SJSA1 (cell line): ENCODE data around the gene MPV17L2. TPM values are rescaled to one million over a fixed set of nuclear protein-coding genes. Genes with fewer than 3 reads are reported as not detected.

Source experiments
- DNase-seq, 2 experiments: peaks; one replicate each; pipeline ENCODE4 v3.0.0-alpha.2; 2015 to 2020; ENCODE audit warnings: low spot score in 2 of 2, low read depth in 1 of 2
- H3K27ac ChIP-seq: fragments of 250-450 bp; sonication (Bioruptor Pico); 2 replicates; pipeline ENCODE4 v1.5.1; 2020; ENCODE audit warnings: mild to moderate bottlenecking, moderate library complexity
- H3K27me3 ChIP-seq: fragments of 250-450 bp; sonication (Bioruptor Pico); replicated peaks from 2 replicates; pipeline ENCODE4 v1.5.1; 2020; ENCODE audit warnings: mild to moderate bottlenecking, moderate library complexity
- H3K36me3 ChIP-seq: fragments of 250-450 bp; sonication (Bioruptor Pico); 2 replicates; pipeline ENCODE4 v1.5.1; 2020; ENCODE audit warnings: mild to moderate bottlenecking
- H3K4me1 ChIP-seq: fragments of 250-450 bp; sonication (Bioruptor Pico); replicated peaks from 2 replicates; pipeline ENCODE4 v1.6.1; 2021; ENCODE audit warnings: mild to moderate bottlenecking
- H3K4me3 ChIP-seq: fragments of 250-450 bp; sonication (Bioruptor Pico); 2 replicates; pipeline ENCODE4 v1.5.1; 2020; ENCODE audit warnings: mild to moderate bottlenecking
- H3K9me3 ChIP-seq: fragments of 250-450 bp; sonication (Bioruptor Pico); replicated peaks from 2 replicates; pipeline ENCODE4 v1.5.1; 2020; ENCODE audit warnings: mild to moderate bottlenecking
- total RNA-seq: library from RNA; depleted of rRNA; stranded (reverse); fragments of >200 nt; shearing (Covaris generic); gene quantifications from 2 replicates; pipeline ENCODE4 v1.2.3, GENCODE V29; 2014; rRNA removed

MPV17L2 gene
- total RNA-seq, result 42.3 and 52.0 TPM in 2 replicates

DNA sequence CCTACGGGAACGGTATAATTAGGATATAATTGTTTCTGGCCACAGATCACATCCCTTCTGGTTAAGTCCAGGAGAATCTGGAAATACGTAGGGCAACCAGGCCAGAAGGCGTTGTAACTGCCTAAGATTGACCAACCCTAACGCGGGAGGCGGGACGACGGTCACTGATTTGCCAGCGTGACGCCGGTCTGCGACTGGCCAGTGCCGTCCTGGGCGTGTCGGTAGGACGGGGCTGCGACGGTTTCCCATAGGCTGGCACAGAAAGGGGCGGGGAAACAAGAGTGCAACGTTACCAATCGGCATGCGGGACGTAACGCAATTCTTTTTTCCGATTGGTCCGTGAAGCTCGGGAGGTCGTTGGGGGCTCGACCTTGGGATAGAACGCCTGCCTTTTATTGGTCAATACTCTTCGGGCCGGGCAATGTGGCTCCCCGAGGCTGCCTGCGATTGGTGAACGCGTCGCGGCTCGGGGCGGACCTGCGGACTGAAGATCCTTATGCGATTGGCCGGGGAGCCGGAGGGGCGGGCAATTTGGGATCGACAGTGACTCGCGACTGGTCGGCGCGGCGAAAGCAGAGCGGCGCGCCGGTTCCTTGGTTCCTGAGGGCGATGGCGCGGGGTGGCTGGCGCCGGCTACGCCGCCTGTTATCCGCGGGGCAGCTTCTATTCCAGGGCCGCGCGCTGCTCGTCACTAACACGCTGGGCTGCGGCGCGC lies at the start of gene MPV17L2:
TSS of gene MPV17L2 (plus strand) at position 546 of the 715 bp plus-strand sequence. CDS start at position 610, 64 bp downstream.
- Histone ChIP-seq H3K4me3 (peak within 1 kb of the TSS; percentile 77), H3K27ac (peak within 1 kb of the TSS; percentile 10), H3K36me3 (peaks cover 9% of the 10 kb centered on the region), H3K27me3 (no peaks in the 10 kb centered on the region), H3K9me3 (no peaks in the 10 kb centered on the region), H3K4me1 (peaks cover 9% of the 10 kb centered on the region)
- peak; percentile 99 for DNase-seq

DNA sequence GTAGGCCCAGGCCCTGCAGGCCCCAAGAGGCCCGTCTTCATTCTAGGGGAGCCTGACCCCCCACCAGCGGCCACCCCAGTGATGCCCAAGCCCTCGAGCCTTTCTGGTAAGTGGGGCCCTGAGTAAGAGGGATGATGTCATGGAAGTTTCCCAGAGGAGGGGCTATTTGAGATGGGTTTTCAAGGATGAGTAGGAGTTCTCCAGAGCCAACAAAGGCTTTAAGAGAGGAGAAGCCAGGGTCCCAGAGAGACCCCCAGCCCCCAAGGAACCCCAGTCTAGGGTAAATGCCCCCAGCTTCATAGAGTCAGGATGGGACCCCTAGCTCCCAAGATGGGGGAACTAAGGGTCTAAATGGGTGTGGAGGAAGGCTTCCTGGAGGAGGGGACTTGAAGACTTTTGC lies 49.1 kb upstream of the MPV17L2 start:
- no peak for DNase-seq
- Histone ChIP-seq H3K27me3 (no peaks in the 10 kb centered on the region), H3K9me3 (no peaks in the 10 kb centered on the region), H3K27ac (no peak overlapping the region), H3K4me3 (no peak overlapping the region), H3K36me3 (peaks cover 28% of the 10 kb centered on the region), H3K4me1 (no peaks in the 10 kb centered on the region)

DNA sequence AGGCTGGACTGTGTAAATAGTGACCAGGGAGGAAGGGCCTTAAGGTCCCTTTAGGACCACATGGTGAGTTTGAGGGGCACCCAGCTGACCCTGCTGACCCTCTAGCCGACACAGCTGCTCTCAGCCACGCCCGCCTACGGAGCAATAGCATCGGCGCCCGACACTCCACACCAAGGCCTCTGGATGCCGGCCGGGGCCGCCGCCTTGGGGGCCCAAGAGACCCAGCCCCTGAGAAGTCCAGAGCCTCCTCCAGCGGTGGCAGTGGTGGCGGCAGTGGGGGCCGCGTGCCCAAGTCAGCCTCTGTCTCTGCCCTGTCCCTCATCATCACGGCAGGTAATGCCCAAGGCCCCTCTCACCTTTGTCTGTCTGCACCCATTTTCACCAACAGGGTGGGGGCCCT lies 48.7 kb upstream of the MPV17L2 start:
- Histone ChIP-seq H3K4me3 (no peak overlapping the region), H3K9me3 (no peaks in the 10 kb centered on the region)
- DNase-seq, result no peak

DNA sequence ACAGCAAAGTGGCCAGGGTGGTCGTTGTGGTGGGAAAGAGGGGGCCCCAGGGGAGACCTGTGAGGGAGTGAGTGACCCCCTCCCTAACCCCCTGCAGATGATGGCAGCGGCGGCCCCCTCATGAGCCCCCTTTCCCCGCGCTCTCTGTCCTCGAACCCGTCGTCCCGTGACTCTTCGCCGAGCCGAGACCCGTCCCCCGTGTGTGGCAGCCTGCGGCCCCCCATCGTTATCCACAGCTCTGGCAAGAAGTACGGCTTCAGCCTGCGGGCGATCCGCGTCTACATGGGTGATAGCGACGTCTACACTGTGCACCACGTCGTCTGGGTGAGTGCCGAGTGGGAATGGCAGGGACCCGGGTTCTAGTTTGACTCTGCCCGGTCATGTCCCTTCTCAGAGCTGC lies 48.1 kb upstream of the MPV17L2 start:
- Histone ChIP-seq H3K36me3 (peaks cover 28% of the 10 kb centered on the region), H3K27me3 (no peaks in the 10 kb centered on the region), H3K4me3 (no peak overlapping the region), H3K9me3 (no peaks in the 10 kb centered on the region), H3K27ac (no peak overlapping the region), H3K4me1 (no peaks in the 10 kb centered on the region)
- no peak for DNase-seq

More for the DNA sequence above, 48.7 kb upstream of the MPV17L2 start:
- no peak overlapping the region for H3K27ac ChIP-seq
- no peaks in the 10 kb centered on the region for H3K4me1 ChIP-seq
- H3K36me3 ChIP-seq, result peaks cover 28% of the 10 kb centered on the region
- H3K27me3 ChIP-seq, result no peaks in the 10 kb centered on the region

DNA sequence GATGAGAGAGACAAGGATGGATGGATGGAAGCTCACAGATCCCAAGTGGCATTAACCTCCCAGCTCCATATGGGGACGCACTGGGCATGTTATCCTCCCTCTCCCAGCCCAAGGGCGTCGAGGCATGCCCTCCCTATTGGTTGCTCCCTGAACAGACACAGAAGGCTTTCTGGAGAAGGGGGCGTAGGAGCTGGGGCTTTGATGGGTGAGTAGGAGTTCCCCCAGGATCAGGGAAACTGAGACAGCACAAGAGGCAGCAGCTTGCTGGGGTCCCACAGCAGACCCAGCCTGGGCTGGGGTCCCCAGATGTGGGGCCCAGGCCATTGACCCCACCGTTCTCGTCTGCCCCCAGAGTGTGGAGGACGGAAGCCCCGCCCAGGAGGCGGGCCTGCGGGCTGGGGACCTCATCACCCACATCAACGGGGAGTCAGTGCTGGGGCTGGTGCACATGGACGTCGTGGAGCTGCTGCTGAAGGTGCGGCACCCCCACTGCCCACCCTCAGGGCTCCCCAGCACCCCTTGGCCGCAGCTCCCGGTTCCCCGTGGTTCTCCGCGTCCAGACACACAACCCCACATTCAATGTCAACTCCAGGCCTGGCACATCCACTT lies 47.5 kb upstream of the MPV17L2 start:
- H3K4me1 ChIP-seq, result no peaks in the 10 kb centered on the region
- H3K4me3 ChIP-seq, result no peak overlapping the region
- H3K9me3 ChIP-seq, result no peaks in the 10 kb centered on the region
- H3K36me3 ChIP-seq, result peaks cover 24% of the 10 kb centered on the region
- no peaks in the 10 kb centered on the region for H3K27me3 ChIP-seq
- DNase-seq, result no peak
- no peak overlapping the region for H3K27ac ChIP-seq

DNA sequence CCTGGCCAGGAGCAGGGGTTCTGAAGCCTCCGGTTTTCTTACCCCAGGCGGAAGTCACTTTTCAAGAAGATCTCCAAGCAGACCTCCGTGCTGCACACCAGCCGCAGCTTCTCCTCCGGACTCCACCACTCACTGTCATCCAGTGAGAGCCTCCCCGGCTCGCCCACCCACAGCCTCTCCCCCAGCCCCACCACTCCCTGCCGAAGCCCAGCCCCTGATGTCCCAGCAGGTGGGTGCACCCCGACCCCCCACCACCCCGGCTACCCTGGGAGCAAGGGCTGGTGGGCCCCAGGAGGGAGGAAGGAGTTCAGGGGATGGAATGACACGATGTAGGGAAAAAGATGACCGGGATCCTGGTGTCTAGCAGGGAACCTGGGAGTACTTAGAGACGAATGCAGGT lies 45.6 kb upstream of the MPV17L2 start:
- H3K9me3 ChIP-seq, result no peaks in the 10 kb centered on the region
- no peaks in the 10 kb centered on the region for H3K27me3 ChIP-seq
- DNase-seq, result no peak

DNA sequence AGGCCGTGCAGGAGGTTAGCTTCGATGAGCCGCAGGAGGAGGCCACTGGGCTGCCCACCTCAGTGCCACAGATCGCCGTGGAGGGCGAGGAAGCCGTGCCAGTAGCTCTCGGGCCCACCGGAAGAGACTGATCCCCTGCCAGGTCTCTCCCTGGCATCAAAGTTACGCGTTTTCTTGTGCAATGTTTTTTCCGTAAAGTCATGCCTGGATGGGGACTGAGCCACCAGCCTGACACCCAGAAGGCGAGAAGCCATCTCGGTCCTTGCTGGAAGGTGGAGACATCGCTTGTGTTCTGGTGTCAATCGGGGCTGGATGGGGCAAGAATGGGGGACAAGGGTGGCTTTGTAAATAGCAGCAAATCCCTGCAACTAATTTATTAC lies 43.4 kb upstream of the MPV17L2 start:
- Histone ChIP-seq H3K9me3 (no peaks in the 10 kb centered on the region), H3K27ac (no peak overlapping the region), H3K4me1 (peaks cover 15% of the 10 kb centered on the region), H3K27me3 (no peaks in the 10 kb centered on the region), H3K4me3 (no peak overlapping the region), H3K36me3 (peaks cover 13% of the 10 kb centered on the region)
- no peak for DNase-seq

More for the DNA sequence above, 45.6 kb upstream of the MPV17L2 start:
- peaks cover 7% of the 10 kb centered on the region for H3K4me1 ChIP-seq
- peaks cover 14% of the 10 kb centered on the region for H3K36me3 ChIP-seq
- no peak overlapping the region for H3K27ac ChIP-seq
- H3K4me3 ChIP-seq, result no peak overlapping the region

DNA sequence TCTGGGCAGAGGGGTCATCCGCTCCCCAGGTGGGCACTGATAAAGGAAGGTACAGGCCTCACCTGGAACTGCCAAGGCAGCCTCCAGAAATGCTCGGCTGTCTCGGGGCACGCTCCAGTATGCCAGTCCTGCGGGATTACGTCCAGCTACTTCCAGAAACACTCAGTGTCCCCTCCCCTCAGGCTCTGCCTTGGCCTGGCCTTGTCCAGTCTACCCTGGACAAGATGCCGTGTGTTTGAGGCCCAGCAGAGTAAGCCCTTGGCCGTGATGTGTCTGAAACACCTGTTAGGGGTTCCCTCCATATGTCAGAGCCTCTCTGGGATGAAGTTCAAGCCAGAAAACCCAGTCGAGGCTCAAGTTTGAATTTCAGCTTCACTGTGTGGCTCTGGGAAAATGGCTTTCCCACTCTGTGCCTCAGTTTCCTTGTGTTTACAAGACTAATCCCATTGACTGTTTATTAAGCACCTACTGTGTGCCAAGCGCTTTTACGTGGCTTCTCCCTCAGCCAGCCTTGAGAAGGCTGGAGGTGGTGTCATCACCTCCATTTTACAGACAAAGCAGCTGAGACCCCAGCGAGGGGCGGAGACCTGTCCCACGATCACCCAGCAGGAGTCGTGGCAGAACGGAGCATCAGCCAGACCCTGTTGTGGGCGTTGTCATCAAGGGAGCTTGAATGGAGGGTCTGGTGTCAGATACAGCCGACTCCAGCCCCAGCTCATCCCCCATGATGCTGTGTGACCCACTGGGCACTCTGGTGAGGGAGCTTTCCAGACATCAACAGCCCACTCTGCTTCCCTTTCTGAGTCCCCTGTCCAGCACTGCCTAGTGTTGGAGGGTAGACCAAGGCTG lies 42.0 kb upstream of the MPV17L2 start:
- no peak for DNase-seq
- no peaks in the 10 kb centered on the region for H3K27me3 ChIP-seq
- no peak overlapping the region for H3K4me3 ChIP-seq
- peaks cover 15% of the 10 kb centered on the region for H3K4me1 ChIP-seq
- no peak overlapping the region for H3K27ac ChIP-seq
- peaks cover 11% of the 10 kb centered on the region for H3K36me3 ChIP-seq
- H3K9me3 ChIP-seq, result no peaks in the 10 kb centered on the region

DNA sequence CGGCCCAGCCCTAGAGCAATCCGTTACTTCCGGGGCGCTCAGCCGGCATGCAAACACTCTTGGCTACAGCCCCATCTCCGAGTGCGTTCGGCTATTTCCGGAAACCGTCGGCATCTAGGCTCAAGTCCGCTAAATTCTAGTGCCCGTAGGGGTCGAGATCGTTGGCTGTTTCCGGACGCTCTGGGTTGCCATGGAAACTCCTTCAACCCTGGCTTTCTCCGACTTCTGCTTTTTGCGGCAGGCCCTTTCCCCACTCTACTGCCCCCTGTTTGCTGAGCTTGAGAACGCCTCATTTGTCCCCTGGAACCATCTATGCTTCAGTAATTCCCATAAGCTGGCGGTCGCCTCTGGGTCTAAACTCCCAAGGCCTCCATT lies 40.6 kb upstream of the MPV17L2 start:
- DNase-seq, result peak; percentile 98
- H3K4me1 ChIP-seq, result peaks cover 15% of the 10 kb centered on the region
- no peaks in the 10 kb centered on the region for H3K27me3 ChIP-seq

DNA sequence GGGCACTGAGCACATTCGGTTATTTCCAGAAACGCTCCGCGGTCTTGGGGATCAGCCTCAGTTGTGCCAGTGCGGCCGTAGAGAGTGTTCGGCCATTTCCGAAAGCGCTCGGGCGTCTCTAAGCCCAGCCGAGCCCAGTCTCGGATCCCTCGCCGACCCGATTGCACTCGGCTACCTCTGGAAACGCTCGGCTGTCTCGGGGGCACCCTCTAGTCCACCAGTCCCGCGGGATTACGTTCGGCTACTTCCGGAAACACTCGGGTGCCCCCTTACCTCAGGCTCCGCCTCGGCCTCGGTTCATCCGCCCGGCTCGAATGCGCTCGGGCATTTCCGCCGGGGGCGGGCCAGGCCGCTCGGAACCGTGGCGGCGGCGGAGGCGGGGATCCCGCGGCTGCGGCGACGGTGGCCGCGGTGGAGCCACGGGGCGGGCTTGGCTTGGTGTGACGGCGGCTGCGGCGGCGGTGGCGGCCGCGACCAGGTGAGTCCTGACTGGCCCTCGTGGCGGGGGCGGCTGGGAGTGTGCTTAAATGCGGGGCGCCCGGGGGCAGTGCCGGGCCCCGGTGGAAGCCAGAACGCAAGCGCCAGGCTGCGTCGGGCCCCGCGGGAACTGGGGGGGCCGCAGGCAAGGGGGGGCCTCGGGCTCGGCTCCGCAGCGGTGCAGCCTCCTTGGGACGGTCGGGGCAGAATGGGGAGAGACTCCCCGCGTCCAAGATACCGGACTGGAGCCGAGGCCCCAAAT lies 40.0 kb upstream of the MPV17L2 start, which contains the start of gene PIK3R2:
TSS of gene PIK3R2 (plus strand) at position 347 of the 739 bp plus-strand sequence. CDS start 2,717 bp downstream, outside the sequence.
- Histone ChIP-seq H3K36me3 (peaks cover 25% of the 10 kb centered on the region), H3K4me3 (peak within 1 kb of the TSS; percentile 87), H3K27ac (peak within 1 kb of the TSS; percentile 72), H3K9me3 (no peaks in the 10 kb centered on the region), H3K27me3 (no peaks in the 10 kb centered on the region), H3K4me1 (peaks cover 15% of the 10 kb centered on the region)
- DNase-seq, result peak; percentile 99

More for the DNA sequence above, 40.6 kb upstream of the MPV17L2 start:
- H3K36me3 ChIP-seq, result peaks cover 25% of the 10 kb centered on the region
- H3K9me3 ChIP-seq, result no peaks in the 10 kb centered on the region
- peak overlapping the region; percentile 87 for H3K4me3 ChIP-seq
- H3K27ac ChIP-seq, result peak overlapping the region; percentile 72

DNA sequence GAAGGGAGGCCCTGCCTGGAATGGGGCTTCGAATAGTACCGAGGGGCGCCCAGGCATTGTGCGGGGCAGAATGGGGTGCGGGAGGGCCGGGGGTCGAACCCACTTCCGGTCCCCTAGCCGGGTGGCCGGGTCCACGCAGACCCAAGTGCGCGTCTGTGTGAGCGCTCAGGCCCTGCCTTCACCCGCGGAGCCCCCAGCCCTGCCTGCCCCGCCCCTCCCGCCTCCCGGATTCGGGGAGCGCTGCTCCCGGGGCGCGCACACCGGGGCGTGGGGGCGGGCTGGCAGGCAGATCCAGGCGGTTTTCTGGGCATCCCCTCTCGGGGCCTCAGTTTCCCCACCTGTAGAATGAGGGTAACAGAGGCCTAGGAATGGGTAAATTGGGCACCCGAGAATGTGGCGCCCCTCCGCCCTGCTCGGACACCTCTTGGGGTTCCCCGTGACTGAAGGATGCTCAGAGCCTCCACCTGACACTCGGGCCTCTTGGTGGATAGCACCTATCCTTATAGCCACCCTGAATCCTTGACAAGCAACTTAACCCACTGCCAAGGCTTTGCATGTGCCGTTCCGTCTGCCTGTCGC lies 39.4 kb upstream of the MPV17L2 start:
- Histone ChIP-seq H3K4me3 (peak overlapping the region; percentile 87), H3K36me3 (peaks cover 25% of the 10 kb centered on the region), H3K9me3 (no peaks in the 10 kb centered on the region), H3K4me1 (peaks cover 15% of the 10 kb centered on the region), H3K27me3 (no peaks in the 10 kb centered on the region), H3K27ac (peak overlapping the region; percentile 72)
- DNase-seq, result no peak

DNA sequence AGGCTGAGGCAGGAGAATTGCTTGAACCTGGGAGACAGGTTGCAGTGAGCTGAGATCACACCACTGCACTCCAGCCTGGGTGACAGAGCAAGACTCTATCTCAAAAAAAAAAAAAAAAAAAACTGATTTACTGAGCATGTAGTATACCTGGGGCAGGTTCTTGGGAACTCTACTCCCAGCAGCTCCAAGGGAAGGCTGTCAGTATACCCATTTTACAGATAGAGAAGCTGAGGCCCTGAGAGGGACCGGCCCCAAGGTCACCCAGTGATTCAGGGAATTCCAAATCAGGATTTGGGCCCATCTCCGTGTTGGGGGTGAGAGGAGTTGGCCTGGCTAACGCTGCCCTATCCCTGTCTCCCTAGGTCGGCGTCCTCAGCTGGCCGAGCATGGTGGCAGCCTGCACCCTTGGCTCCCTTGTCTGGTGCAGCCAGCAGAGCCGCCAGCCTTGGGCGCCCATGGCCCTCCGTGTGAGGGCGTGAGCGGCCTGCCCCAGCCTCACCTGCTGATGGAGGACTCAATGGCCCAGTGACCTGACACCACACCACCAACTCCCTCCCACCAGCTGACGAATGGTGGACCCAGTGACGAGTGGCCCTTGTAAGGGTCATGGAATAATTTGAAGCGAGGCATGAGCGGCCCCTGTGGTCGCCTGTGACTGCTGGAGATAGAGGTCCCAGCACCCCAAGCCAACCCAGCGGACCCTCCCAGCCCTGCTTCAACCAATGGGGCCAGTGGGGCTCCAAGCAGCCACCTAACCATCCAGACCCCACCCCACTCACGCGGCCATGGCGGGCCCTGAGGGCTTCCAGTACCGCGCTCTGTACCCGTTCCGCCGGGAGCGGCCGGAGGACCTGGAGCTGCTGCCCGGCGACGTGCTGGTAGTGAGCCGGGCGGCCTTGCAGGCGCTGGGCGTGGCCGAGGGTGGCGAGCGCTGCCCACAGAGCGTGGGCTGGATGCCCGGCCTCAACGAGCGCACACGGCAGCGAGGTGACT lies 37.6 kb upstream of the MPV17L2 start:
- H3K36me3 ChIP-seq, result peaks cover 29% of the 10 kb centered on the region

More for the DNA sequence above, 37.6 kb upstream of the MPV17L2 start:
- Histone ChIP-seq H3K27ac (no peak overlapping the region), H3K4me1 (peaks cover 15% of the 10 kb centered on the region), H3K9me3 (no peaks in the 10 kb centered on the region), H3K27me3 (no peaks in the 10 kb centered on the region), H3K4me3 (no peak overlapping the region)
- no peak for DNase-seq
